ACC112 (cell line): ENCODE measurements around the gene TLR10.
"Not testable (repeated sequence)": the region's sequence is repeated elsewhere in the genome, so short reads cannot be mapped to it uniquely, and the experiment has no call there.

Source experiments
- H2AFZ ChIP-seq: fragments of 200-600 bp; sonication (generic); one replicate; pipeline ENCODE4 v1.6.0; 2017; ENCODE audit warnings: antibody characterized with exemption, low read length; ENCODE audit not compliant: unreplicated experiment
- H3K27ac ChIP-seq: fragments of 200-600 bp; sonication (generic); 2 replicates; pipeline ENCODE4 v1.5.1; 2014; ENCODE audit warnings: low read depth, mild to moderate bottlenecking, antibody characterized with exemption, low read length, moderate library complexity
- H3K27me3 ChIP-seq: fragments of 200-600 bp; sonication (generic); 2 replicates; pipeline ENCODE4 v1.6.1; 2014; ENCODE audit warnings: mild to moderate bottlenecking, antibody characterized with exemption, low read length, moderate library complexity, mixed read lengths; ENCODE audit not compliant: insufficient read depth
- H3K36me3 ChIP-seq: fragments of 200-600 bp; sonication (generic); 2 replicates; pipeline ENCODE4 v1.6.1; 2016; ENCODE audit warnings: mild to moderate bottlenecking, antibody characterized with exemption, low read length, moderate library complexity, mixed read lengths; ENCODE audit not compliant: insufficient read depth
- H3K4me1 ChIP-seq: fragments of 200-600 bp; sonication (generic); one replicate; pipeline ENCODE4 v1.6.1; 2016; ENCODE audit warnings: low read length, mixed read lengths; ENCODE audit not compliant: insufficient read depth, unreplicated experiment, control insufficient read depth
- H3K4me3 ChIP-seq: fragments of 200-600 bp; sonication (generic); 2 replicates; pipeline ENCODE4 v1.5.1; 2014; ENCODE audit warnings: mild to moderate bottlenecking, low read depth, low read length
- H3K79me2 ChIP-seq: fragments of 200-600 bp; sonication (generic); one replicate; pipeline ENCODE4 v1.6.0; 2016; ENCODE audit warnings: low read length; ENCODE audit not compliant: control insufficient read depth, unreplicated experiment, insufficient read depth

Gene TLR10

DNA sequence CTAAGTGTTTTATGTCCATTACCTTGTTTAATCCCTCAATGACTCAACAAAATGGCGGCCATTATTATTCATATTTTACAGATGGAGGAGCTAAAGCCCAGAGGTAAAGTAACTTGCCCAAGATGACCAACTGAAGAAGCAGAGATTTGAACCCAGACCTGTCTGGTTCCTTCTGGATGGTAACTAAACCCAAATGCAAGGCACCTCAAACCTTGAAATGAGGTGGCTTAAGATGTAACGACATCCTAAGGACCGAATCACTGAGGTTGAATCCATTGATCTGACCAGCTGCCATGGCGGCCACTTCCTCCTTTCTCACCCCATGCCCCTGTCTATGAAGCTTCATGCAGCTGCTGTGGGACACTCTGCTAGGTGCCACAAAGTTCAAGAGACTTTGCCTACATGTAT lies 932 bp downstream of the TLR10 start:
- Histone ChIP-seq H3K27ac (no peak overlapping the region), H3K79me2 (no peaks in the 10 kb centered on the region), H3K4me3 (no peak overlapping the region), H3K27me3 (no peaks in the 10 kb centered on the region), H3K36me3 (no peaks in the 10 kb centered on the region), H3K4me1 (no peaks in the 10 kb centered on the region), H2AFZ (no peak overlapping the region)

DNA sequence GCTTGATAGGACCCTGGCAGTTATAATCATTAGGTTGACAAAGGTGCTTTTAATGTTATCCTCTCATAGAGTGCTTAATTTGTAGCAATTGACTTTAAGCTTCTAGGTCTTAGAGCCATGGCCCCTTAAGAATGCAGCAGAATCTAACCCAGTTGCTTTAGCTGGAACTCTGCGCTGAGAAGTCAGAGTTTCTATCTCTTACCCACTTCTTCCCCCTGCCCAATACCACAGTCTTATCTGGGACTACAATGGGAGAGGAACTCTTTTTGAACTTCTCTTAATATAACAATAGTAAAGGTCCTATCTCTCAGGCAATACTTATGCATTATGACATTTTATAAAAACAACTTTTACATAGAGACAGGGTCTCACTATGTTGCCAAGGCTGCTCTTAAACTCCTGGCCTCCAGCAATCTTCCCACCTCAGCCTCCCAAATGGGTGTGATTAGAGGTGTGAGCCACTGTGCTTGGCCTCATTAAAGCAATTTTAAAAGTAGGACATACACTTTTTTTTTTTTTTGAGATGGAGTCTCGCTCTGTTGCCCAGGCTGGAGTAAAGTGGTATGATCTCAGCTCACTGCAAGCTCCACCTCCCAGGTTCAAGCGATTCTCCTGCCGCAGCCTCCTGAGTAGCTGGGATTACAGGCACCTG lies 1.8 kb downstream of the TLR10 start:
- H3K27me3 ChIP-seq = no peaks in the 10 kb centered on the region
- H3K4me1 ChIP-seq = no peaks in the 10 kb centered on the region
- H3K4me3 ChIP-seq = no peak overlapping the region
- H3K36me3 ChIP-seq = no peaks in the 10 kb centered on the region
- no peak overlapping the region for H2AFZ ChIP-seq
- H3K27ac ChIP-seq = no peak overlapping the region
- H3K79me2 ChIP-seq = no peaks in the 10 kb centered on the region

DNA sequence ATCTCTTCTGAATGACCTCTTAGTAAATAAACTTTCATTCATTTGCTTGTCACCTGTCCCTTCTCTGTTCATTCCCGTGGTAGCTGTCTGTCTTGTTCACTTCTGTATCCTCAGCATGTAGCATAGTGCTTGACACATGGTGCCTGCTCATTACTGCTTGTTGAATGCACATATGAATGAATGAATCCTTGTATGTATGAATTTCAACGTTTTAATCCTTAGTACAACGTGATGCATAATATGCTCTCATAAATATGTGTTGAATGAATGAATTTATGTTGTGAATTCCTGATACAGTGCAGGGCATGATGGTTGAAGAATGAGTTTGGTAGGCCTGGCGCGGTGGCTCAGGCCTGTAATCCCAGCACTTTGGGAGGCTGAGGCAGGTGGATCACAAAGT lies 3.0 kb downstream of the TLR10 start:
- H3K4me3 ChIP-seq = no peak overlapping the region
- no peaks in the 10 kb centered on the region for H3K4me1 ChIP-seq
- no peak overlapping the region for H3K27ac ChIP-seq
- no peak overlapping the region for H2AFZ ChIP-seq
- no peaks in the 10 kb centered on the region for H3K27me3 ChIP-seq
- H3K36me3 ChIP-seq = no peaks in the 10 kb centered on the region
- H3K79me2 ChIP-seq = no peaks in the 10 kb centered on the region

DNA sequence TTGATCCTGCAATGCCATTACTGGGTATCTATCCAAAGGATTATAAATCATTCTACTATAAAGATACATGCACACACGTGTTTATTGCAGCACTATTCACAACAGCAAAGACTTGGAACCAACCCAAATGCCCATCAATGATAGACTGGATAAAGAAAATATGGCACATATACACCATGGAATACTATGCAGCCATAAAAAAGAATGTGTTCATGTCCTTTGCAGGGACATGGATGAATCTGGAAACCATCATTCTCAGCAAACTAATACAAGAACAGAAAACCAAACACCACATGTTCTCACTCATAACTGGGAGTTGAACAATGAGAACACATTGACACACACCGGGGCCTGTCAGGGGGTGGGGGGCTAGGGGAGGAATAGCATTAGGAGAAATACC lies 4.9 kb downstream of the TLR10 start:
- not testable (repeated sequence) for H3K4me3 ChIP-seq, H3K27ac ChIP-seq, H3K36me3 ChIP-seq, H3K79me2 ChIP-seq, H3K27me3 ChIP-seq, H3K4me1 ChIP-seq, H2AFZ ChIP-seq

DNA sequence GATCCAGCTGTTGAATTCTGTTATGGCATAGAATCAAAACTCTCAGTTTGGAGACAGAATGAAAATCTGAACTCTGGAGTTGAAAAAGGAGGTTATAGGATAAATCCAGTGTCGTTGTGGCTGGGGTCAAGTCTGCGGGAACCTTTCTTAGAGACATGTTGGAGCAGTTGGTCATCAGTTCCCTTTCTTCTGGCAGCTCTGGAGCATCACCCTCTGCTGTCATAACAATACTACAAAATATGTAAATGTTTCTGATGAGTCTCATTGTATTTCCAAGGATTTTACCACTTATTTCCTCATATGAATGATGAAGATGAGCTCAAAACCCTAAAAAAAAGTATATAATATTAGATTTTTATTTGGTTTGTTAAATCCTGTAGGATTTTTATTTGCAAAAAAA lies 7.5 kb downstream of the TLR10 start:
- Histone ChIP-seq H3K4me1 (no peaks in the 10 kb centered on the region), H3K4me3 (no peak overlapping the region), H3K27me3 (no peaks in the 10 kb centered on the region), H2AFZ (no peak overlapping the region), H3K27ac (no peak overlapping the region), H3K36me3 (no peaks in the 10 kb centered on the region), H3K79me2 (no peaks in the 10 kb centered on the region)

DNA sequence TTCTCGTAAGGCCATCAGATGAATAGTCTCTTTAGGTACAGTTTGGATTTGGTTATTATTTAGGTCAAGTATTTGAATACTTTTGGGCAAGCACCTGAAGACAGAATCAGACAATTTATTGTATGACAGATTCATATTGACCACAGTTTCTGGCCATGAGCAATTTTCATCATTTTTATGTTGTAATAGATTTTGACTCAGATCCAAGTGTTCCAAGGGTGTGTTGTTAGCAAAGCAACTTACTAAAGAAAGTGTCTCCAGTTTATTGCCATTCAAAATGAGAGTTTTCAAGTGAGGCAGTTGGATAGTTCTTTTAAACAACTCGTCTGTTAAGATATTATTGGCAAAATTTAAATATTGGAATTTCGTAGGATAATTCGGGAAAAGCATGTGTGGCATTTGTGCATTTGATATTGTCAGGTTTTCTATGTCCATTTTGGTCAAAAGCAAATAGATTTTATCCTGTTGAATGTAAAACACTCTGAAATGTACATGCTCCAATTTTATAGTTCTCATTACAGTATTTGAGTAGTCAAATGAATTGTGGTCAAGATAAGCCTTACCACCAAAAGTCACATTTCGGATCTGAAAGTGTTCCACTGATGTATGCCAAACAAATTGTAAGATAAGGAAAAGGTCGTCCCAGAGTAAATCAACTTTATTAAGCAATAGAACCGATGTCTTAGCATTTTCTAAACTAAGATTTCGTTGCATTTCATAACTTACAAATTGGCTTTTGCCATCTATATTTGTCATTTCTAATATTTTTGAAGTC lies 8.4 kb downstream of the TLR10 start:
- H3K27ac ChIP-seq = no peak overlapping the region
- no peak overlapping the region for H3K4me3 ChIP-seq
- H3K36me3 ChIP-seq = no peaks in the 10 kb centered on the region
- H2AFZ ChIP-seq = no peak overlapping the region
- H3K4me1 ChIP-seq = no peaks in the 10 kb centered on the region
- no peaks in the 10 kb centered on the region for H3K27me3 ChIP-seq
- no peaks in the 10 kb centered on the region for H3K79me2 ChIP-seq

DNA sequence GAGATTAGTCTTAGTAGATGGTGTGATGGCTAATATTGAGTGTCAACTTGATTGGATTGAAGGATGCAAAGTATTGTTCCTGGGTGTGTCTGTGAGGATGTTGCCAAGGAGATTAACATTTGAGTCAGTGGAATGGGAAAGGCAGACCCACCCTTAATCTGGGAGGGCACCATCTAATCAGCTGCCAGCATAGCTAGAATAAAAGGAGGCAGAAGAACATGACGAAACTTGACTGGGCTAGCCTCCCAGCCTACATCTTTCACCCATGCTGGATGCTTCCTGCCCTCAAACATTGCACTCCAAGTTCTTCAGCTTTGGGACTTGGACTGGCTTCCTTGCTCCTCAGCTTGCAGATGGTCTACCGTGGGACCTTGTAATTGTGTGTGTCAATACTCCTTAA lies 12.5 kb downstream of the TLR10 start:
- not testable (repeated sequence) for H3K27ac ChIP-seq, H3K4me1 ChIP-seq, H3K79me2 ChIP-seq, H2AFZ ChIP-seq, H3K36me3 ChIP-seq, H3K4me3 ChIP-seq, H3K27me3 ChIP-seq

DNA sequence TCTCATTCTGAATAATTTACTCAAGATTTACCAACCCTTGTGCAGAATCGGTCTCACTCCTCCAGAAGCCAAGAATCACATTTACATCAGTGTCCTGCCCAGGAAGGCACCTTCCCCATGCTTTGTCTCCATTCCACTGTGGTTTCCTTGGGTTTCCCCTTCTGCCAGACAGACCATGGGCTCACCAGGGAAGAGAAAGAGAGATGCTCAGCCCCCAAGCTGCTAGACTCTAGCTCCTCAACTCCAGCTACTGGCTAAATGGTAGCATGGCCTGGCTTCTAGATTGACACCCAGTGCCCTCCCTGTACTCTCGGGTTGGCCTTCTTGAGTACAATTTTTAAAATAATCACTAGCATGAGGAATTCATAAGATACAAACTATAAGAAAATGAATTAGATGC lies 12.9 kb downstream of the TLR10 start:
- Histone ChIP-seq H3K27me3 (no peaks in the 10 kb centered on the region), H3K79me2 (no peaks in the 10 kb centered on the region), H3K36me3 (no peaks in the 10 kb centered on the region), H3K4me3 (no peak overlapping the region), H2AFZ (no peak overlapping the region), H3K4me1 (peaks cover 5% of the 10 kb centered on the region), H3K27ac (no peak overlapping the region)

DNA sequence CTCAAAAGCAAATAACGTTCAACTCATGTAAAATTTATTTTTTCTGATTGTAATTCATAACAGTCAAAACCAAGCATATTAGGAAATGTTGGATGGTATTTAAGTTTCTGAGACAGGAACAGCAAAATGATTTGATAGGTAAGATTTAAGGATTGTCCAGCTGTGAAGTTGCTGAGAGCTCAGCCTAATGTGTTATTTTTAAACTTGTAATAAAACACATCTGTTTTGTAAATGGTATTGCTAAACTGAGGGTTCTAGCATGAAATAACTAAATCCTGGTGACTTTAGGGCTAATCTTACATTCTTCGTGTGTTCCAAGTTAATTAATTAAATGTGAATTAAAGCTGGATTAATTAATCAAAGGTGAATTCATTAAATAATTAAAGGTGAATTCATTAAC lies 13.3 kb downstream of the TLR10 start:
- Histone ChIP-seq H3K36me3 (no peaks in the 10 kb centered on the region), H2AFZ (peak overlapping the region; percentile 55), H3K27ac (no peak overlapping the region), H3K79me2 (no peaks in the 10 kb centered on the region), H3K4me3 (no peak overlapping the region), H3K4me1 (peaks cover 5% of the 10 kb centered on the region), H3K27me3 (no peaks in the 10 kb centered on the region)

DNA sequence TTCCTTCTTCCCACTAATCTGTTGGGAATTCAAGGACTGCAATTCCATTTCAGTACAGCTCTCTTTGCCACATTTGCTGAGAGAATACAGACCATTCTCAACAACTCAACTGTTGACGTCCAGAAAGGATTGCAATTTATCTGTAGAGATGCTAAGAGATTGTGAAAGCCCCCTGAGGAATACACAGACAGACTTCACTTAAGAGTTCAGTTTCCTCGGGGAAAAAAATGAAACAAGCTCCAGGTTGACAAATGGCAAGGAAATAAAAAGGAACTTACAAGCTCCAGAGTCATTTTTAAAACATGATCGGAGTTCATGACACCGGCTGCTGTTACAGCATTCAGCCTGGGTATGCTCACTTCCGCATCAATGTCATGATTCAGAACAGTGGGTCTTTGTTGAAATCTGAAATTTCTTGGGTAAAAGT lies 13.8 kb downstream of the TLR10 start:
- no peaks in the 10 kb centered on the region for H3K27me3 ChIP-seq
- no peak overlapping the region for H3K4me3 ChIP-seq
- no peaks in the 10 kb centered on the region for H3K36me3 ChIP-seq
- H3K4me1 ChIP-seq = peaks cover 5% of the 10 kb centered on the region
- no peak overlapping the region for H3K27ac ChIP-seq
- H3K79me2 ChIP-seq = no peaks in the 10 kb centered on the region
- peak overlapping the region; percentile 55 for H2AFZ ChIP-seq

DNA sequence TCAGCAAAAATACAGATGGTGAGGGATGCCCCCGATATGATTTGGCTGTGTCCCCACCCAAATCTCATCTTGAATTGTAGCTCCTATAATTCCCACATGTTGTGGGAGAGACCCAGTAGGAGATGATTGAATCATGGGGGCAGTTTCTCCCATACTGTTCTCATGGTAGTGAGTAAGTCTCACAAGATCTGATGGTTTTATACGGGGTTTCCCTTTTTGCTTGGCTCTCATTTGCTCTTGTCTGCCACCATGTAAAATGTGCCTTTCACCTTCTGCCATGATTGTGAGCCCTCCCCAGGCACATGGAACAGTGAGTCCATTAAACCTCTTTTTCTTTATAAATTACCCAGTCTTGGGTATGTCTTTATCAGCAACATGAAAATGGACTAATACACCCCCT lies 15.8 kb downstream of the TLR10 start:
- not testable (repeated sequence) for H3K27ac ChIP-seq, H2AFZ ChIP-seq, H3K4me1 ChIP-seq, H3K4me3 ChIP-seq, H3K27me3 ChIP-seq, H3K36me3 ChIP-seq, H3K79me2 ChIP-seq
